Esophagus muscularis mucosa (tissue), 4 donors: ENCODE measurements around the gene CDH5. TPM values are rescaled to one million over a fixed set of nuclear protein-coding genes. Genes with fewer than 3 reads are reported as not detected.

ENCODE experiments used
- DNase-seq: peaks from one replicate; pipeline ENCODE4 v3.0.0-alpha.2; 2017; ENCODE audit errors: extremely low spot score
- H3K27ac ChIP-seq, 4 donors: fragments of 200-600 bp; sonication (generic); replicated peaks in 1 of 4; 1 replicate in 3 of 4; 2 replicates in 1 of 4; pipeline ENCODE4 v1.5.1; 2016 to 2019; ENCODE audit warnings: mild to moderate bottlenecking in 1 of 4
- H3K27me3 ChIP-seq, 4 donors: fragments of 200-600 bp; sonication (generic); one replicate each; pipeline versions ENCODE4 v1.5.1 to v1.6.0; 2016 to 2019
- H3K36me3 ChIP-seq, 4 donors: fragments of 200-600 bp; sonication (generic); one replicate each; pipeline ENCODE4 v1.5.1; 2016 to 2019
- H3K4me1 ChIP-seq, 4 donors: fragments of 200-600 bp; sonication (generic); one replicate each; pipeline ENCODE4 v1.5.1; 2016 to 2019
- H3K4me3 ChIP-seq, 4 donors: fragments of 200-600 bp; sonication (generic); 1 replicate in 2 of 4; 2 replicates in 2 of 4; pipeline ENCODE4 v1.5.1; 2016 to 2019; ENCODE audit warnings: mild to moderate bottlenecking in 4 of 4, moderate library complexity in 1 of 4
- H3K9me3 ChIP-seq, 4 donors: fragments of 200-600 bp; sonication (generic); 1 replicate in 3 of 4; 2 replicates in 1 of 4; pipeline ENCODE4 v1.5.1; 2016 to 2019
- CTCF ChIP-seq, 3 experiments: fragments of 200-600 bp in 2 of 3; fragments of 450-650 bp in 1 of 3; sonication (generic) in 2 of 3; IDR thresholded peaks; one replicate each; pipeline ENCODE4 v1.5.1; 2017 to 2019; ENCODE audit warnings: antibody characterized with exemption in 3 of 3, mild to moderate bottlenecking in 2 of 3, moderate library complexity in 1 of 3
- EP300 ChIP-seq: sonication (generic); formaldehyde crosslinking; IDR thresholded peaks from one replicate; pipeline ENCODE4 v1.6.1; 2017; ENCODE audit warnings: antibody characterized with exemption
- POLR2A ChIP-seq: fragments of 450-650 bp; IDR thresholded peaks from one replicate; pipeline ENCODE4 v1.6.1; 2017; ENCODE audit warnings: antibody characterized with exemption, moderate library complexity, mild to moderate bottlenecking, low read depth
- POLR2AphosphoS5 ChIP-seq, 2 donors: sonication (generic); formaldehyde crosslinking; IDR thresholded peaks; one replicate each; pipeline ENCODE4 v1.6.1; 2017; ENCODE audit warnings: antibody characterized with exemption in 2 of 2
- WGBS: methylation state at CpG from one replicate; pipeline ENCODE4 v1.1.5; 2018; 5-methylcytosine and 5-hydroxymethylcytosine counted together
- intact Hi-C: fragments of 100-400 bp; cut with DNase I; formaldehyde crosslinking; loops from one replicate; pipeline ENCODE4 v1.15.1; 2023
- total RNA-seq, 4 donors: library from RNA; depleted of rRNA; stranded (reverse); fragments of >200 nt; gene quantifications; one replicate each; pipeline versions ENCODE4 v1.1.0 to v1.2.1, GENCODE V29; 2016

The CDH5 gene
- total RNA-seq, 4 donors from 2014 or later: 19.5 to 63.1 (median 50.6) TPM

- Histone ChIP-seq H3K27ac (no peak overlapping the region), H3K27me3 (peaks cover 0 to 20% (median 0%) of the 10 kb centered on the region in 4 donors), H3K4me3 (no peak overlapping the region), H3K9me3 (peaks cover 0 to 3% (median 0%) of the 10 kb centered on the region in 4 donors), H3K4me1 (peaks cover 10 to 20% (median 14%) of the 10 kb centered on the region in 4 donors), H3K36me3 (peaks cover 0 to 2% (median 0%) of the 10 kb centered on the region in 4 donors)
- intact Hi-C loops: loop anchor here (5.0 kb wide), 2 partner anchors 193 to 458 kb away; partner anchors contain the start of gene CMTM3
- DNase-seq: no peak
- no peak for TF ChIP-seq POLR2AphosphoS5 (IDR thresholded peaks at IDR 0.05)
- TF ChIP-seq POLR2A: no peak
- TF ChIP-seq EP300: no peak
- TF ChIP-seq CTCF (IDR thresholded peaks at IDR 0.05): no peak
- WGBS: 77% methylated on average over 5 of the region's 5 CpGs
These were observed 42.7 kb downstream of the CDH5 start for GRCh38 chr16:66409156-66409555.

GRCh38 chr16:66412182-66412581 lies 45.7 kb downstream of the CDH5 start:
- intact Hi-C loops: no loop called here
- peaks cover 0 to 15% (median 0%) of the 10 kb centered on the region in 4 donors for H3K27me3 ChIP-seq
- TF ChIP-seq EP300: no peak
- no peak for TF ChIP-seq CTCF (IDR thresholded peaks at IDR 0.05)
- no peak for TF ChIP-seq POLR2AphosphoS5 (IDR thresholded peaks at IDR 0.05)
- no peak for TF ChIP-seq POLR2A
- no peak for DNase-seq
- H3K4me1 ChIP-seq: peaks cover 0 to 17% (median 4%) of the 10 kb centered on the region in 4 donors
- no peaks in the 10 kb centered on the region for H3K36me3 ChIP-seq
- H3K9me3 ChIP-seq: peaks cover 0 to 3% (median 2%) of the 10 kb centered on the region in 4 donors
- H3K4me3 ChIP-seq: no peak overlapping the region
- H3K27ac ChIP-seq: no peak overlapping the region

- intact Hi-C loops: no loop called here
- Histone ChIP-seq H3K4me3 (no peak overlapping the region), H3K27me3 (peaks cover 0 to 26% (median 0%) of the 10 kb centered on the region in 4 donors), H3K36me3 (no peaks in the 10 kb centered on the region), H3K9me3 (peaks cover 0 to 6% (median 2%) of the 10 kb centered on the region in 4 donors), H3K4me1 (no peaks in the 10 kb centered on the region), H3K27ac (no peak overlapping the region)
- TF ChIP-seq POLR2AphosphoS5 (IDR thresholded peaks at IDR 0.05) (no peak), POLR2A (no peak)
- no peak for DNase-seq
- 75% methylated on average over 1 of the region's 1 CpG for WGBS
These were observed 48.4 kb downstream of the CDH5 start for GRCh38 chr16:66414891-66415290.

GRCh38 chr16:66416136-66416535 lies 49.6 kb downstream of the CDH5 start:
- no peak overlapping the region for H3K27ac ChIP-seq
- intact Hi-C loops: no loop called here
- H3K4me3 ChIP-seq: no peak overlapping the region
- no peaks in the 10 kb centered on the region for H3K4me1 ChIP-seq
- peaks cover 0 to 6% (median 2%) of the 10 kb centered on the region in 4 donors for H3K9me3 ChIP-seq
- TF ChIP-seq CTCF (IDR thresholded peaks at IDR 0.05) (no peak), POLR2AphosphoS5 (IDR thresholded peaks at IDR 0.05) (no peak), POLR2A (no peak), EP300 (no peak)
- H3K36me3 ChIP-seq: no peaks in the 10 kb centered on the region
- H3K27me3 ChIP-seq: peaks cover 0 to 23% (median 0%) of the 10 kb centered on the region in 4 donors
- 100% methylated on average over 1 of the region's 1 CpG for WGBS
- no peak for DNase-seq

- intact Hi-C loops: no loop called here
- 82% methylated on average over 9 of the region's 9 CpGs for WGBS
- DNase-seq: no peak
- Histone ChIP-seq H3K4me1 (no peaks in the 10 kb centered on the region), H3K27ac (no peak overlapping the region), H3K36me3 (no peaks in the 10 kb centered on the region), H3K27me3 (peaks cover 0 to 23% (median 0%) of the 10 kb centered on the region in 4 donors), H3K4me3 (no peak overlapping the region), H3K9me3 (peaks cover 0 to 6% (median 0%) of the 10 kb centered on the region in 4 donors)
- TF ChIP-seq CTCF (IDR thresholded peaks at IDR 0.05) (no peak), POLR2AphosphoS5 (IDR thresholded peaks at IDR 0.05) (no peak), POLR2A (no peak), EP300 (no peak)
These were observed 50.6 kb downstream of the CDH5 start for GRCh38 chr16:66416939-66417700.
